ENCODE results near the gene NUS1. TPM values are rescaled to one million over a fixed set of nuclear protein-coding genes. Genes with fewer than 3 reads are reported as not detected.
"Not testable (repeated sequence)": the region's sequence is repeated elsewhere in the genome, so short reads cannot be mapped to it uniquely, and the experiment has no call there.

NUS1 gene
- total RNA-seq, 1 experiment from 2014 or later: 22.2 TPM

DNA sequence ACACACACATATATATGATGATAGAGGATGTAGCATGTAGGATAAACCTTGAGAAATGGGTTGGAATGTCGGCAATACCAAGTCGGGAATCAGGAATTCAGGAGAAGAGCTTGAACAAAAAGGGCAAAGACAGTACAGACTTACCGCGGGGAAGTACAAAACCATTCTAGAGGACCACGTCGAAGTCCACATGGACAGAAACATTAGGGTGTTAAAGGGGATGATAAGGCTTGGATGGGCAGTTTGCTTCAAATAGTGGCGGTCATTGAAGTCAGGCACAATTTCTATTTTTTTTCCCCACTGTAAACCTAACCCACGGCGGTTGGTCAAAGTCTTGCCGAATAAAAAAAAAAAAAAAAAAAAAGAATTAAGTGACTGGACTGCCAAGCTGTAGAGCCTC is 766 bp upstream of the NUS1 start:
- H3F3A ChIP-seq (ENCODE audit: insufficient read depth, low read depth): no peaks in the 10 kb centered on the region
- peaks cover 21% of the 10 kb centered on the region for H3K36me3 ChIP-seq (ENCODE audit: low read depth)
- peaks cover 26% of the 10 kb centered on the region for H3K4me1 ChIP-seq (replicated peaks; ENCODE audit: insufficient read depth)
- peak overlapping the region; percentile 99 for H2AFZ ChIP-seq
- no peaks in the 10 kb centered on the region for H3K9me2 ChIP-seq (ENCODE audit: insufficient read depth)
- peak overlapping the region; percentile 78 for H3K4me3 ChIP-seq
- no TSS peak for BruUV-seq (replicated peaks)
- CTCF ChIA-PET: no interaction called here
- no peaks in the 10 kb centered on the region for H3K27me3 ChIP-seq (ENCODE audit: insufficient read depth, low read depth)
- no peak overlapping the region for H3K27ac ChIP-seq
- DNase-seq: no peak
- intact Hi-C loops (cut with micrococcal nuclease; ENCODE audit: unreplicated experiment): loop anchor here (2.0 kb wide), 1 partner anchor 72 kb away; the partner anchor contains the start of gene GOPC
- POLR2A ChIA-PET (ENCODE audit: unreplicated experiment): no interaction called here
- peaks cover 20% of the 10 kb centered on the region for H4K20me1 ChIP-seq (ENCODE audit: insufficient read depth)
- TF ChIP-seq EZH2 (IDR thresholded peaks at IDR 0.05; ENCODE audit: low read depth) (no peak), CTCF (conservative IDR thresholded peaks at IDR 0.05) (no peak)
- no peaks in the 10 kb centered on the region for H3K9me3 ChIP-seq (ENCODE audit: insufficient read depth, low read depth)
- peaks cover 43% of the 10 kb centered on the region for H3K79me2 ChIP-seq (ENCODE audit: low read depth)
- peak overlapping the region; percentile 86 for H3K4me2 ChIP-seq

DNA sequence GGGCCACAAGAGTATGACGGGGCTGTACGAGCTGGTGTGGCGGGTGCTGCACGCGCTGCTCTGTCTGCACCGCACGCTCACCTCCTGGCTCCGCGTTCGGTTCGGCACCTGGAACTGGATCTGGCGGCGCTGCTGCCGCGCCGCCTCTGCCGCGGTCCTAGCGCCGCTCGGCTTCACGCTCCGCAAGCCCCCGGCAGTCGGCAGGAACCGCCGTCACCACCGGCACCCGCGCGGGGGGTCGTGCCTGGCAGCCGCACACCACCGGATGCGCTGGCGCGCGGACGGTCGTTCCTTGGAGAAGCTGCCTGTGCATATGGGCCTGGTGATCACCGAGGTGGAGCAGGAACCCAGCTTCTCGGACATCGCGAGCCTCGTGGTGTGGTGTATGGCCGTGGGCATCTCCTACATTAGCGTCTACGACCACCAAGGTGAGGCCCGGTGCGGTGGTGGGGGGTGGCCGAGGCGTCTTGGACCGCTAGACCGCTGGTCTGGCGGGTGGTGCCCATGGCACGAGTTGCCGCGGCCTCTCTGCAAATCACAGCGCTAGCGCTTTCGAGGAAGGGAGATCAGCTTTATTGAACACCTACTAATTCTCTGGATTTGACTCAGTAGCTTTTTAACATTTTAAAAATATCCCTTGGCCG is 511 bp downstream of the NUS1 start:
- Histone ChIP-seq H3K79me2 (ENCODE audit: low read depth) (peaks cover 55% of the 10 kb centered on the region), H3K4me3 (peak overlapping the region; percentile 78), H4K20me1 (ENCODE audit: insufficient read depth) (peaks cover 32% of the 10 kb centered on the region), H3K4me1 (replicated peaks; ENCODE audit: insufficient read depth) (peaks cover 26% of the 10 kb centered on the region), H3K36me3 (ENCODE audit: low read depth) (peaks cover 33% of the 10 kb centered on the region), H2AFZ (peak overlapping the region; percentile 71; the same call in 1 of the 2 replicates), H3K4me2 (peak overlapping the region; percentile 79), H3K27ac (peak overlapping the region; percentile 49)
- CTCF ChIA-PET; H3K9me3 ChIP-seq (ENCODE audit: insufficient read depth, low read depth); BruUV-seq (replicated peaks); H3F3A ChIP-seq (ENCODE audit: insufficient read depth, low read depth); H3K27me3 ChIP-seq (ENCODE audit: insufficient read depth, low read depth); H3K9me2 ChIP-seq (ENCODE audit: insufficient read depth): not testable (repeated sequence)
- intact Hi-C loops (cut with micrococcal nuclease; ENCODE audit: unreplicated experiment): loop anchor here (2.0 to 5.0 kb wide), 2 partner anchors 73 to 118 kb away; partner anchors contain the start of gene GOPC
- POLR2A ChIA-PET (ENCODE audit: unreplicated experiment): interaction anchor here (0.5 to 0.7 kb wide), 2 partner anchors 139 to 1015 kb away, joined by 4 read pairs; no protein-coding TSS in a partner anchor
- DNase-seq: peak in 1 of 2 experiments; percentile 5

DNA sequence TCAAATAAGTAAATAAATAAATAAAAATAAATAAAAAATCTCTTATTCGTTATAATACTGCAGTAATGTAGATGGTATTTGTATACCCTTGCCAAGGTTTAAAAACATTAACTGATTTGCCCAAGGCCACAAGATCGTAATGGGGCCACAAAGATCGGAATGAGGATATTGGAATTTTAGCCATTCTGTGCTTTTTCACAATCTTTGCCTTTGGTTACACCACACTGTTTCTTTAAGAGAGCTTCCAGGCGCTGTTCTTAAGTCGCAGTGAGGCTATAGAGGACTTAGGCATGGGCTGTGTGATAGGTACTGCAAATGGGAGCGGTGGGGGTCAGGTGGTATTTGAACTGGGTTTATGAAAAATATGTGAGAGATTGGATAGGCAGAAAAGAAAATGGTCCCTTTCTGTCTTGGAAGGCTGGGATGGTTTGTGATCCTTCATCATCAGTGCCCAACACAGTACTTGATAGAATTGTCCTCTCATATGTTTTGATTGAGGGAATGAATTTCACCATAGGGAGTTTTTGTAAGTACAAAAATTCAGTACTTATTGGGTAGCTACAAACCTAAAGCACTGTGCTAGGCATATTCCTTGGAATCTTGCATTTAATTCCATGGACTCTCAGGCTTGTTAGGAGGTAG is 1.4 kb downstream of the NUS1 start:
- BruUV-seq (replicated peaks): TSS peak; percentile 49
- Histone ChIP-seq H3K9me2 (ENCODE audit: insufficient read depth) (no peaks in the 10 kb centered on the region), H3K4me3 (peak overlapping the region; percentile 78), H3K9me3 (ENCODE audit: insufficient read depth, low read depth) (peaks cover 9% of the 10 kb centered on the region; the same call in 1 of the 2 replicates), H3K4me1 (replicated peaks; ENCODE audit: insufficient read depth) (peaks cover 26% of the 10 kb centered on the region), H3K36me3 (ENCODE audit: low read depth) (peaks cover 33% of the 10 kb centered on the region), H3K79me2 (ENCODE audit: low read depth) (peaks cover 65% of the 10 kb centered on the region), H3F3A (ENCODE audit: insufficient read depth, low read depth) (no peaks in the 10 kb centered on the region), H4K20me1 (ENCODE audit: insufficient read depth) (peaks cover 41% of the 10 kb centered on the region), H2AFZ (no peak overlapping the region), H3K27ac (peak overlapping the region; percentile 1; the same call in 1 of the 2 replicates), H3K27me3 (ENCODE audit: insufficient read depth, low read depth) (no peaks in the 10 kb centered on the region), H3K4me2 (peak overlapping the region; percentile 79)
- ChIA-PET CTCF (no interaction called here), POLR2A (ENCODE audit: unreplicated experiment) (no interaction called here)
- intact Hi-C loops (cut with micrococcal nuclease; ENCODE audit: unreplicated experiment): loop anchor here (5.0 kb wide), 1 partner anchor 119 kb away; no protein-coding TSS in a partner anchor
- no peak for TF ChIP-seq CTCF (conservative IDR thresholded peaks at IDR 0.05)
- no peak for TF ChIP-seq EZH2 (IDR thresholded peaks at IDR 0.05; ENCODE audit: low read depth)
- DNase-seq: no peak

Data from PC-9 (cell line).